Naive thymus-derived CD4-positive, alpha-beta T cell (primary cell): ENCODE results near the gene GZMM. TPM values are rescaled to one million over a fixed set of nuclear protein-coding genes. Genes with fewer than 3 reads are reported as not detected.

Experiments
- ATAC-seq: fragments of 150-1000 bp; cut with Tn5 transposase; 2 replicates; pipeline ENCODE4 v1.10.0; 2021; ENCODE audit warnings: mild to moderate bottlenecking, moderate library complexity
- CTCF ChIA-PET: fragments of 350-600 bp; sonication (Branson Sonifier 250); formaldehyde crosslinking; loops from one replicate; lab custom pipeline; 2021; ENCODE audit warnings: antibody characterized with exemption; lab: Charles Lee
- POLR2A ChIA-PET: fragments of 350-600 bp; sonication (Branson Sonifier 250); formaldehyde crosslinking; loops from one replicate; lab custom pipeline; 2021; ENCODE audit warnings: antibody characterized with exemption, inconsistent platforms; lab: Charles Lee
- DNase-seq, 9 donors: peaks; one replicate each; pipeline versions ENCODE4 v3.0.0 to v3.0.0-alpha.2; 2020 to 2022; ENCODE audit warnings: mixed read lengths in 1 of 9
- H3K27ac ChIP-seq: one replicate; pipeline ENCODE4 v1.7.0; 2013; ENCODE audit warnings: mild to moderate bottlenecking, low read depth, low read length, moderate library complexity
- H3K27me3 ChIP-seq, 2 donors: one replicate each; pipeline ENCODE4 v1.7.0; 2013; ENCODE audit warnings: low read length in 2 of 2, mild to moderate bottlenecking in 2 of 2, moderate library complexity in 2 of 2; ENCODE audit not compliant: control insufficient read depth in 2 of 2, insufficient read depth in 2 of 2
- H3K36me3 ChIP-seq, 3 experiments: 1 replicate in 2 of 3; 2 replicates in 1 of 3; pipeline ENCODE4 v1.7.0; 2013; ENCODE audit warnings: low read length in 3 of 3, mild to moderate bottlenecking in 3 of 3, moderate library complexity in 1 of 3; ENCODE audit not compliant: insufficient read depth in 3 of 3, control insufficient read depth in 2 of 3
- H3K4me1 ChIP-seq, 2 donors: one replicate each; pipeline ENCODE4 v1.7.0; 2013; ENCODE audit warnings: low read length in 2 of 2, mild to moderate bottlenecking in 2 of 2, moderate library complexity in 1 of 2; ENCODE audit not compliant: control insufficient read depth in 2 of 2, insufficient read depth in 2 of 2
- H3K4me3 ChIP-seq: 2 replicates; pipeline ENCODE4 v1.7.0; 2013; ENCODE audit warnings: mild to moderate bottlenecking, low read length
- H3K9me3 ChIP-seq, 3 experiments: 1 replicate in 2 of 3; 2 replicates in 1 of 3; pipeline ENCODE4 v1.7.0; 2013; ENCODE audit warnings: low read length in 3 of 3; ENCODE audit not compliant: control insufficient read depth in 2 of 3
- H3K27ac Mint-ChIP-seq, 9 donors: one replicate each; pipeline ENCODE4 v1.8.0; 2020 to 2022; ENCODE audit warnings: mixed read lengths in 9 of 9, mild to moderate bottlenecking in 8 of 9, moderate library complexity in 5 of 9, inconsistent platforms in 2 of 9
- H3K27me3 Mint-ChIP-seq, 5 donors: one replicate each; pipeline ENCODE4 v1.8.0; 2021 to 2022; ENCODE audit warnings: mixed read lengths in 5 of 5, mild to moderate bottlenecking in 1 of 5
- H3K36me3 Mint-ChIP-seq, 5 donors: one replicate each; pipeline ENCODE4 v1.8.0; 2020 to 2022; ENCODE audit warnings: mixed read lengths in 5 of 5, mild to moderate bottlenecking in 3 of 5, inconsistent platforms in 1 of 5
- H3K4me1 Mint-ChIP-seq, 7 donors: one replicate each; pipeline ENCODE4 v1.8.0; 2020 to 2022; ENCODE audit warnings: mixed read lengths in 7 of 7, mild to moderate bottlenecking in 3 of 7, inconsistent platforms in 1 of 7
- H3K4me3 Mint-ChIP-seq, 10 donors: one replicate each; pipeline ENCODE4 v1.8.0; 2020 to 2022; ENCODE audit warnings: mild to moderate bottlenecking in 10 of 10, mixed read lengths in 10 of 10, moderate library complexity in 6 of 10, inconsistent platforms in 2 of 10
- H3K9me3 Mint-ChIP-seq, 11 donors: one replicate each; pipeline ENCODE4 v1.8.0; 2020 to 2022; ENCODE audit warnings: mixed read lengths in 11 of 11, mild to moderate bottlenecking in 4 of 11, inconsistent platforms in 1 of 11, moderate library complexity in 1 of 11
- intact Hi-C, 2 donors: fragments of 100-400 bp; cut with micrococcal nuclease; formaldehyde crosslinking; loops; one replicate each; pipeline ENCODE4 v1.15.1; 2023
- polyA plus RNA-seq, 2 donors: library from polyadenylated mRNA; unstranded; fragments of 300-500 nt; fragmentation: Illumina TruSeq; gene quantifications; one replicate each; pipeline ENCODE4 v1.2.3, GENCODE V29; 2021
- total RNA-seq, 6 experiments: library from RNA in 5 of 6; stranded (reverse) in 5 of 6; gene quantifications; 1 replicate in 5 of 6; 2 replicates in 1 of 6; pipeline ENCODE4 v1.2.3 and lab custom pipeline; 2021 to 2026

The GZMM gene
- total and polyA plus RNA-seq, 7 experiments from 2014 or later = 30.0 to 181 (median 68.7) TPM

DNA sequence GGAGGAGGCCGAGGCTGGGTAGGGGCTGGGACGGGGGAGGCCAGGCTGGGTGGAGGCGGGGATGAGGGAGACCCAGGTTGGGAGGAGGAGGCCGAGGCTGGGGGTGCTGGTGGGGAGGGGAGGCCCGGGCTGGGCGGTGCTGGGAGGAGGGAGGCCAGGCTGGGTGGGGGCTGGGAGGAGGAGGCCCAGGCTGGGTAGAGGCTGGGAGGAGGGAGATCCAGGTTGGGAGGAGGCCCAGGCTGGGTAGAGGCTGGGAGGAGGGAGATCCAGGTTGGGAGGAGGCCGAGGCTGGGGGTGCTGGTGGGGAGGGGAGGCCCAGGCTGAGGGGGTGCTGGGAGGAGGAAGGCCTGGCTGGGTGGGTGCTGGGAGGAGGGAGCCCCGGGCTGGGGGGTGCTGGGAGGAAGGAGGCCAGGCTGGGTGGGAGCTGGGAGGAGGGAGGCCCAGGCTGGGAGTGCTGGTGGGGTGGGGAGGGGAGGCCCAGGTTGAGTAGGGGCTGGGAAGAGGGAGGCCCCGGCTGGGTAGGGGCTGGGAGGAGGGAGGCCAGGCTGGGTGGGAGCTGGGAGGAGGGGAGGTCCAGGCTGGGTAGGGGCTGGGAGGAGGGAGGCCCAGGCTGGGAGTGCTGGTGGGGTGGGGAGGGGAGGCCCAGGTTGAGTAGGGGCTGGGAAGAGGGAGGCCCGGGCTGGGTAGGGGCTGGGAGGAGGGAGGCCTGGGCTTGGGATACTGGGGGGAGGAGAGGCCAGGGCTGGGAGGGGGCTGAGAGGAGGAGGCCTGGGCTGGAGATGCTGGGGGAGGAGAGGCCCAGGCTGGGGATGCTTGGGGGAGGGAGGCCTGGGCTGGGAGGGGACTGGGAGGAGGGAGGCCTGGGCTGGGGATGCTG is 25.9 kb upstream of the GZMM start:
- Mint-ChIP-seq H3K9me3 (no peaks in the 10 kb centered on the region), H3K27me3 (no peaks in the 10 kb centered on the region), H3K4me1 (peaks cover 5 to 34% (median 20%) of the 10 kb centered on the region in 7 donors), H3K27ac (peak overlapping the region in 1 of 9 donors; percentile 28), H3K36me3 (peaks cover 0 to 15% (median 0%) of the 10 kb centered on the region in 5 donors), H3K4me3 (no peak overlapping the region)
- ChIA-PET CTCF (interaction anchor here (3.8 kb wide), 1 partner anchor 14 kb away, joined by 14 read pairs; the partner anchor contains the start of gene CDC34), POLR2A (interaction anchor here (1.5 to 4.7 kb wide), 3 partner anchors 7 to 14 kb away, joined by 8 to 17 read pairs (median 16); partner anchors contain the start of gene CDC34)
- intact Hi-C loops = no loop called here
- Histone ChIP-seq H3K27ac (peak overlapping the region; percentile 45), H3K4me1 (no peaks in the 10 kb centered on the region), H3K9me3 (no peaks in the 10 kb centered on the region), H3K27me3 (no peaks in the 10 kb centered on the region), H3K36me3 (no peaks in the 10 kb centered on the region), H3K4me3 (no peak overlapping the region)
- no peak for DNase-seq
- no peak for ATAC-seq

DNA sequence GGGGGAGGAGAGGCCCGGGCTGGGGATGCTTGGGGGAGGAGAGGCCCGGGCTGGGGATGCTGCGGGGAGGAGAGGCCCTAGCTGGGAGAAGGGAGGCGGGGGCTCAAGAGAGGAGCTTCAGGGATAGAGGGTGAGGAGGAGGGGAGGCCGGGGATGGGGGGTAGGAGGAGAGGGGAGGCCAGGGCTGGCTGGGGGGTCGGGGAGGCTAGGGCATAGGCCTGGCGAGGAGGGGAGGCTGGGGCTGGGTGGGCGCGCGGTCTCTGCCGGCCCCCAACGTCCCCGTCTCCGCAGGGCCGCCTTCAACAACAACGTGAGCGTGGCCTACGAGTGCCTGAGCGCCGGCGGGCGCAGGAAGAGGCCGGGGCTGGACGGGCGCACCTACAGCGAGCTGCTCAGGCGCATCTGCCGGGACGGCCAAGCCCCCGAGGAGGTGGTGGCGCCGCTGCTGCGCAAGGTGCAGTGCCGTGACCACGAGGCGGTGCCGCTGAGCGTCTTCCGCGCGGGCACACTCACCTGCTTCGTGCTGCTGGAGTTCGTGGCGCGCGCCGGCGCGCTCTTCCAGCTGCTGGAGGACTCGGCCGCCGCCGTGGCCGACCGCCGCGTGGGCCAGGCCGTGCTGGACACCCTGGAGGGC is 25.1 kb upstream of the GZMM start:
- H3K36me3 ChIP-seq = no peaks in the 10 kb centered on the region
- DNase-seq = peak in 8 of 9 donors; percentile 53 to 74 (median 66)
- H3K4me1 ChIP-seq = no peaks in the 10 kb centered on the region
- POLR2A ChIA-PET = interaction anchor here (1.5 to 4.7 kb wide), 3 partner anchors 8 to 13 kb away, joined by 8 to 17 read pairs (median 16); partner anchors contain the start of gene CDC34
- H3K27me3 Mint-ChIP-seq = no peaks in the 10 kb centered on the region
- H3K27me3 ChIP-seq = no peaks in the 10 kb centered on the region
- CTCF ChIA-PET = interaction anchor here (3.8 kb wide), 1 partner anchor 14 kb away, joined by 14 read pairs; the partner anchor contains the start of gene CDC34
- peak; percentile 92 for ATAC-seq
- intact Hi-C loops = loop anchor here (1.0 kb wide), 2 partner anchors 7 to 13 kb away; partner anchors contain the start of gene CDC34 (in 1 of the 2)
- H3K4me3 Mint-ChIP-seq = peak overlapping the region in 4 of 10 donors; percentile 35 to 63 (median 40)
- peaks cover 5 to 31% (median 19%) of the 10 kb centered on the region in 7 donors for H3K4me1 Mint-ChIP-seq
- no peak overlapping the region for H3K4me3 ChIP-seq
- peak overlapping the region; percentile 45 for H3K27ac ChIP-seq
- no peaks in the 10 kb centered on the region for H3K9me3 Mint-ChIP-seq
- H3K36me3 Mint-ChIP-seq = peaks cover 0 to 11% (median 0%) of the 10 kb centered on the region in 5 donors
- H3K9me3 ChIP-seq = no peaks in the 10 kb centered on the region
- peak overlapping the region in 2 of 9 donors; percentile 32 to 67 for H3K27ac Mint-ChIP-seq

DNA sequence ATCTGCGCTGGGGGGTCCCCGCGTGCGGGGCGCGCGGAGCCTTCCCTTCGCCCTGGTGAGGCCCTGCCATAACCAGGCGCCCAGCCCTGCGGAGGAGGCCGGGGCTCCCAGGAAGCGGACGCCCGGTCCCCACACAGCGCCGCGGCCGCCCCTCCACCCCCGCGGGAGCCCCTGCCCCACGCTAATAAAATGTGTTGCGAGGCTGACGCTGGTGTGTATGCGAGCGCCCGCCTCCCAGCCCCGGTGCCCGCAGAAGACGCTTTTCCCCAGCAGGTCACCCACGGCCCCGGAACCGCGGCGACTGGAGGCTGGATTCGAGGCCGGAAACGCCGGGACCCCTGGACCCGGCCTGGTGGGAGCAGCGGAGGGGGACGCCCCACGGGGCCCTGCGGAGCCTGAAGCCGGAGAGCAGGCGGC is 24.4 kb upstream of the GZMM start:
- intact Hi-C loops = loop anchor here (1.0 kb wide), 2 partner anchors 8 to 12 kb away; partner anchors contain the start of gene CDC34 (in 1 of the 2)
- Histone ChIP-seq H3K4me1 (no peaks in the 10 kb centered on the region), H3K27me3 (no peaks in the 10 kb centered on the region), H3K9me3 (no peaks in the 10 kb centered on the region), H3K4me3 (no peak overlapping the region), H3K27ac (no peak overlapping the region), H3K36me3 (no peaks in the 10 kb centered on the region)
- Mint-ChIP-seq H3K27me3 (no peaks in the 10 kb centered on the region), H3K36me3 (peaks cover 0 to 5% (median 0%) of the 10 kb centered on the region in 5 donors), H3K4me1 (peaks cover 0 to 27% (median 12%) of the 10 kb centered on the region in 7 donors), H3K27ac (no peak overlapping the region), H3K9me3 (no peaks in the 10 kb centered on the region), H3K4me3 (no peak overlapping the region)
- DNase-seq (no peak), ATAC-seq (no peak)
- ChIA-PET POLR2A (interaction anchor here (0.6 to 4.7 kb wide), 4 partner anchors 8 to 13 kb away, joined by 3 to 17 read pairs (median 12); partner anchors contain the start of gene CDC34), CTCF (interaction anchor here (1.4 to 3.8 kb wide), 2 partner anchors 13 to 65 kb away, joined by 3 to 14 read pairs; partner anchors contain the start of gene CDC34)

- ChIA-PET POLR2A (interaction anchor here (0.7 to 4.7 kb wide), 4 partner anchors 8 to 140 kb away, joined by 3 to 17 read pairs (median 10); partner anchors contain the start of genes CDC34 and RNF126), CTCF (interaction anchor here (0.6 kb wide), 1 partner anchor 33 kb away, joined by 4 read pairs; no protein-coding TSS in a partner anchor)
- no peaks in the 10 kb centered on the region for H3K4me1 ChIP-seq
- H3K27ac ChIP-seq = no peak overlapping the region
- Mint-ChIP-seq H3K27ac (peak overlapping the region in 1 of 9 donors; percentile 61), H3K36me3 (no peaks in the 10 kb centered on the region), H3K4me3 (peak overlapping the region in 3 of 10 donors; percentile 32 to 62 (median 49)), H3K9me3 (peaks cover 0 to 4% (median 0%) of the 10 kb centered on the region in 11 donors), H3K4me1 (peaks cover 0 to 24% (median 4%) of the 10 kb centered on the region in 7 donors), H3K27me3 (peaks cover 0 to 8% (median 0%) of the 10 kb centered on the region in 5 donors)
- H3K36me3 ChIP-seq = no peaks in the 10 kb centered on the region
- DNase-seq (no peak), ATAC-seq (no peak)
- no peak overlapping the region for H3K4me3 ChIP-seq
- intact Hi-C loops = no loop called here
- no peaks in the 10 kb centered on the region for H3K27me3 ChIP-seq
- no peaks in the 10 kb centered on the region for H3K9me3 ChIP-seq
Observed at GRCh38 chr19:522726-523125, 21.1 kb upstream of the GZMM start.

- no peaks in the 10 kb centered on the region for H3K36me3 ChIP-seq
- no peak overlapping the region for H3K27ac Mint-ChIP-seq
- no peak overlapping the region for H3K27ac ChIP-seq
- intact Hi-C loops = no loop called here
- no peak overlapping the region for H3K4me3 Mint-ChIP-seq
- H3K9me3 ChIP-seq = no peaks in the 10 kb centered on the region
- H3K9me3 Mint-ChIP-seq = peaks cover 0 to 4% (median 0%) of the 10 kb centered on the region in 11 donors
- no peaks in the 10 kb centered on the region for H3K4me1 ChIP-seq
- H3K27me3 ChIP-seq = no peaks in the 10 kb centered on the region
- H3K4me1 Mint-ChIP-seq = peaks cover 0 to 24% (median 6%) of the 10 kb centered on the region in 7 donors
- ChIA-PET CTCF (no interaction called here), POLR2A (interaction anchor here (1.3 kb wide), 1 partner anchor 13 kb away, joined by 5 read pairs; no protein-coding TSS in a partner anchor)
- H3K36me3 Mint-ChIP-seq = no peaks in the 10 kb centered on the region
- no peak for ATAC-seq
- H3K27me3 Mint-ChIP-seq = peaks cover 0 to 8% (median 0%) of the 10 kb centered on the region in 5 donors
- DNase-seq = no peak
- no peak overlapping the region for H3K4me3 ChIP-seq
Observed at GRCh38 chr19:524062-524674, 19.7 kb upstream of the GZMM start.
